K562 (cell line): ENCODE results near the gene C1orf174. TPM values are rescaled to one million over a fixed set of nuclear protein-coding genes. Genes with fewer than 3 reads are reported as not detected.

Experiments used
- ARID2 ChIP-seq: fragments of 450-650 bp; IDR thresholded peaks from 2 replicates; pipeline ENCODE4 v1.6.1; 2017; ENCODE audit warnings: antibody characterized with exemption, mild to moderate bottlenecking
- BRD9 ChIP-seq: fragments of 450-650 bp; IDR thresholded peaks from 2 replicates; pipeline ENCODE4 v1.6.1; 2018; ENCODE audit warnings: low read depth; ENCODE audit not compliant: partially characterized antibody
- CLOCK ChIP-seq: fragments of 250-450 bp; sonication (Bioruptor Pico); IDR thresholded peaks from 2 replicates; pipeline ENCODE4 v1.4.0; 2020; ENCODE audit warnings: mild to moderate bottlenecking, moderate library complexity, borderline replicate concordance
- LEF1 ChIP-seq: fragments of 450-650 bp; IDR thresholded peaks from 2 replicates; pipeline ENCODE4 v1.6.1; 2016; ENCODE audit warnings: mild to moderate bottlenecking
- PHB2 ChIP-seq: fragments of 450-650 bp; IDR thresholded peaks from 2 replicates; pipeline ENCODE4 v1.6.1; 2017; ENCODE audit warnings: low read depth
- TFAM ChIP-seq: fragments of 250-450 bp; sonication (Bioruptor Pico); conservative IDR thresholded peaks from 2 replicates; pipeline ENCODE4 v1.5.0; 2021; ENCODE audit warnings: mild to moderate bottlenecking, moderate library complexity
- WHSC1 ChIP-seq: IDR thresholded peaks from one replicate; pipeline ENCODE4 v1.6.1; 2012; ENCODE audit warnings: low read length, control low read depth, inconsistent platforms
- XRCC4 ChIP-seq: IDR thresholded peaks from one replicate; pipeline ENCODE4 v1.6.1; 2011; ENCODE audit not compliant: insufficient read depth, insufficient read length; ENCODE audit errors: extremely low read depth
- ZFX ChIP-seq: sonication (generic); formaldehyde crosslinking; IDR thresholded peaks from 2 replicates; pipeline ENCODE4 v1.8.0; 2022; ENCODE audit warnings: mild to moderate bottlenecking, missing genetic modification reagents, moderate library complexity
- ZNF133 ChIP-seq: fragments of 250-450 bp; sonication (Bioruptor Pico); IDR thresholded peaks from 2 replicates; pipeline ENCODE4 v1.4.0; 2020; ENCODE audit warnings: mild to moderate bottlenecking
- ZNF318 ChIP-seq, 2 experiments: fragments of 450-650 bp; IDR thresholded peaks; 2 replicates each; pipeline ENCODE4 v1.6.1; 2016; ENCODE audit warnings: mild to moderate bottlenecking in 2 of 2, borderline replicate concordance in 1 of 2, low read depth in 1 of 2, moderate library complexity in 1 of 2
- ZNF609 ChIP-seq: sonication (generic); formaldehyde crosslinking; IDR thresholded peaks from 2 replicates; pipeline ENCODE4 v1.8.1; 2023; ENCODE audit warnings: missing genetic modification reagents, mild to moderate bottlenecking, borderline replicate concordance
- ZNF778 ChIP-seq: fragments of 450-650 bp; formaldehyde crosslinking; IDR thresholded peaks from 2 replicates; pipeline ENCODE4 v1.4.0; 2020; ENCODE audit warnings: mild to moderate bottlenecking, moderate library complexity
- polyA plus RNA-seq, 8 experiments: library from polyadenylated mRNA; depleted of rRNA in 4 of 8; stranded (reverse) in 5 of 8; unstranded in 3 of 8; fragments of >200 nt; fragmentation: Nextera tagmentation in 2 of 8; fragmentation: Illumina TruSeq in 1 of 8; extraction: Ambion mirVana in 2 of 8; extraction: Trizol in 1 of 8; gene quantifications; 2 replicates each; pipeline versions ENCODE4 v1.2.1 to v1.2.3, GENCODE V29; 2011 to 2014; ENCODE audit warnings: inconsistent platforms in 1 of 8, missing spikeins in 1 of 8
- total RNA-seq, 7 experiments: library from RNA; depleted of rRNA in 6 of 7; stranded (reverse); fragments of >200 nt in 6 of 7; fragmentation: Illumina TruSeq in 2 of 7; extraction: Trizol in 2 of 7; gene quantifications; 2 replicates each; pipeline versions ENCODE4 v1.2.1 to v1.2.3, GENCODE V29; 2011 to 2021; ENCODE audit warnings: low replicate concordance in 1 of 7

The C1orf174 gene
- total and polyA plus RNA-seq, 9 of the 15 experiments (the other 6 are each of a cell fraction or from before 2014, with no cell fraction given): 38.5 to 64.9 (median 45.4) TPM

- TF ChIP-seq ZNF318 (IDR thresholded peaks at IDR 0.05; ENCODE audit: borderline replicate concordance in 1 of 2, low read depth in 1 of 2): no peak
- no peak for TF ChIP-seq CLOCK (CRISPR knock-in tag)
- TF ChIP-seq LEF1: no peak
- TF ChIP-seq ZNF133 (CRISPR knock-in tag): no peak
- no peak for TF ChIP-seq BRD9
- no peak for TF ChIP-seq ARID2
- no peak for TF ChIP-seq ZFX (CRISPR knock-in tag)
- TF ChIP-seq ZNF778 (CRISPR knock-in tag): no peak
- no peak for TF ChIP-seq ZNF609 (CRISPR knock-in tag)
- TF ChIP-seq TFAM (CRISPR knock-in tag): no peak
- no peak for TF ChIP-seq WHSC1
- no peak for TF ChIP-seq PHB2
- TF ChIP-seq XRCC4: no peak
Observed at GRCh38 chr1:3900969-3901529, 977 bp upstream of the C1orf174 start (continued).
